ENCODE measurements around the gene TGIF2.

TGIF2 gene

DNA sequence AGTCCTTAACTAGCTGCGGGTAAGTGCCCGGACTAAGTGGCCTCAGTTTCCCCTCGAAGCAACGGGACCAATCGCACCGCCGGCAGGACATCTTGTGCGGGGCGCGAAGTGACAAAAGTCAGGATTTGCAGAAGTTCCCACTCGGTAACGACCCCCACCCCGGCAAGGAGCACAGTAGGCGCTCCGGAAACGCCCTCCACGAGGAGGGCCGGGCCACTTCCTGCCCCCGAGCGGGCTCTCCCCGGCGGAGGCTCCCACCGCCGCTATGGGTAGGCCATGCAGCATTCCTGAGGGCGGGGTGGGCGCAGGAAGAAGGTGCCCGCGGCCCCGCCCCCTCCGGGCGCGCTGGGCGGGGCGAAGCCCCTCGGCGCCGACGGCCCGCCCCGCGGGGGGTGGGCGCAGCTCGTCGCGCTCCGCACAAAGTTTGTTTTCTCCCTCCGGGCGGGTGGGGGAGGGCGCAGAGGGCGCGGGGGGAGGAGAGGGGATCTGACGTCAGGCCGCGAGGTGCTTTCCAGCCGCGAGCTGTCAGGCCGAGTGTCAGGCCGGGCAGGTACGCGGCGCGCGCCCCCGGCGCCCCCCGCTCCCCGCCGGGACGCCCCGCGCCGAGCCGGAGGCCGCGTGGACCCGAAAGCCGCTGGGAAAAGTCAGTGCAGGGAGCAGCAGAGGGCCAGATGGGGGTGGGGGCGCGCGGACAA is at the start of gene TGIF2:
TGIF2 (plus strand) TSS at position 495 of the 695 bp plus-strand sequence. CDS start 5,178 bp downstream, outside the sequence.
- peak; percentile 87 for DNase-seq

DNA sequence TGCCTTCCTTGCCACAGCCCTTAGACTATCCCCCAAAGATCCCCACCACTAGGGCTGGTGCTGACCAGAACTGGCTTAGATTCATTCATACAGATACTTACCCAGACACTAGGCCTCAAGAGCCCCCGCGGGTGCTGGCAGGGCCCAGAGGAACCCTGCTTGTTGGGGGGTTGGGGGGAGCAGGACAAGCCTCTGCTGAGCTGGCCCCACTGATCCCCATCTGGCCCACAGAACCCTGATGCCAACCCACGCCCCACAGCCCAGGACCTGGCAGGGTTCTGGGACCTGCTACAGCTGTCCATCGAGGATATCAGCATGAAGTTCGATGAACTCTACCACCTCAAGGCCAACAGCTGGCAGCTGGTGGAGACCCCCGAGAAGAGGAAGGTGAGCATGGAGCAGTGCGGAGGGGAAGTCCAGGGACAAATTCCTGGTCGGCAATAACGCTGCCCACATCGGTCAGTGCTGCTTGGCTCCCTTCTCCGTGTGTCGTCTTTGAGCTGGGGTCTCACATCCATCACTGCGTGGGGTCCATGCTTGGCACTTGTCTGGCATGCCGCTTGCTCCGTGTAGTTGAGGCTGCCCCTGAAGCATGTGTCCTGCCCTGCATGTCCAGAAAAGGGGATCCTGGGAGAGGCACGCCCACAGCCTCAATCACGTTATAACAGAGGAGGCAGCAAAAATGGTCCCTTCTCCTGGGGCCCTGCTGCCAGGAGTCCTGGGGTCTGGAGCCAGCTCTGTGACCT is 47.6 kb upstream of the TGIF2 start:
- DNase-seq = no peak

DNA sequence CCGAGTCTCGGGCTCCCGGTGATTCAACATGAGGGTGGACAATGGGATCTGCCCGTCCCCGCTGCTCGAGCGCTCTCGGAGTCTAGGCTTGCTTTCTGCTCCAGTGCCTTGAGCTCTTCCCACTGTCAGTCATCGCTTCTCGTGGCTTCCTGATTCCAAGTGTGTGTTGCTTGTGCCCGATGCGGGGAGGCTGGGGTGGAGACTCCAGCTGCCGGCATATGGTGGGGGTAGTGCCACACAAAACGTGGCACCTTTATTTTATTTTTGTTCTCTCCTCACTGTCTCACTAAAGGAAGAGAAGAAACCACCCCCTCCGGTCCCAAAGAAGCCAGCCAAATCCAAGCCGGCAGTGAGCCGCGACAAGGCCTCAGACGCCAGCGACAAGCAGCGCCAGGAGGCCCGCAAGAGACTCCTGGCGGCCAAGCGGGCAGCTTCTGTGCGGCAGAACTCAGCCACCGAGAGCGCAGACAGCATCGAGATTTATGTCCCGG is 46.8 kb upstream of the TGIF2 start:
- DNase-seq = no peak

DNA sequence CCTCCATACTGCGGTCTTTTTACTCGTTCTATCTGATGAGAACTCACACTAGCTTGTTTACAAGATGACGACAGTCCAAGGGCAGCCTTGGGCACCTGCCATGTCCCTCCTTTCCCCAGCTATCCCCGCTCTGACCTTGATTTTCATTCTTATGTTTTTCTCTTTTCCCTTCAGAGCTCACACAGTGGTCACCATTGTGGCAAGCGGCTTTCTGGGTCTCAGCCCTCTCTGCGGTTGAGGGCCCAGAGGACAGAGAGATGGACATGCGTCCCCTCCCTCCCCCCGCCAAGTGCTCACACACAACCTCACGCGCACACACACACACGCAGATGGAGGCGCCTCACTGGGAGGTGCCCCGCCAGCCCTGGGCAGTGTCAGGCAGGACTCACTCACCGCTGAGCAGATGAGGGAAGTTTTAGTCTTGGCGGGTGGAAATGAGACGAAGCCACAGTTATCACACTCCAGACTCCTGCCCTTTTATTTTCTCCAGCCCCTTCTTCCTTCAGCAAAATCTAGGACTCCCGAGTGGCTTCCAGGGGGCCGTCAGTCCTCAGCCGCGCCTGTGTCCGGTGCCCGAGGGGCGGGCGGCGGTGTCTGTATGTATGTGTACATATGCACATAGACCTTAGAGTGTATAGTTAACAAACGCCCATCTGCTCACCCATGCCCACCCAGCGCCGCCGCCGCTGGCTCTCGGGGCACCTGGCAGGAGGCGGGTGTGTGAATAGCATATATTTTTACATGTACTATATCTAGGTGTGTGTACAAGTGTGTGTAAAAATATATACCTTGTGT is 45.9 kb upstream of the TGIF2 start:
- no peak for DNase-seq

DNA sequence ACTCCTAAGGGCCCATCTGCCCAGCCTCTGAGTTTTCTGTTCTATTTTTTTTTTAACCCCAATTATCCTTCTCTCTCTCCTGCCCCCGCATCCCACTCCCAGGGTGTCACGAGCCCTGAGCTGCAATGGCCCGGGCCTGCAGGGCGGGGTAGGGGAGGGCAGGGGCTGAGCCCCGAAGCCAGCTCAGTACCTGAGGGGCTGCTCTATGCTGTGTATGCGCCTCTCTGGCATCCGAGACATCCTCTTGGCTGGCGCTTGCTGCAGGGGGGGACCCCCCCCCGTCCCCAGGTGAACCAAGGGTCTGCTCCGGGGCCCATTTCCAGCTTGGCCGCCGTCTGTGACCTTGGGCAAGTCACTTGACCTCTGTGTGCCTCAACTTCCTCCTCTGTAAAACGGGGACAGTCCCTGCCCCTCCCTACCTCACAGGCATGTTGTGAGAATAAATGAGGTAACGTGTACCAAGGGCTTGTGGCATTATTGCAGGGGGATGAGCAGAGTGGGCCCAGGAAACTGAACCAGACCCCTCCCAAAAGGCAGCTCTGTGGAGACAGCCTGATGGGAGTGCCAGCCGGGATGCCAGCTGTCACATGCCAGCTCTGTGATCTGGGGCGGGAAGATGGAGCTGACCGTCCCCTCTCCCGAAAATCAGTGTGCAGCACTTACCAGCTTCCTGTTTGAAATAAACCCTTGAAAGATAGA is 45.1 kb upstream of the TGIF2 start:
- DNase-seq = no peak

DNA sequence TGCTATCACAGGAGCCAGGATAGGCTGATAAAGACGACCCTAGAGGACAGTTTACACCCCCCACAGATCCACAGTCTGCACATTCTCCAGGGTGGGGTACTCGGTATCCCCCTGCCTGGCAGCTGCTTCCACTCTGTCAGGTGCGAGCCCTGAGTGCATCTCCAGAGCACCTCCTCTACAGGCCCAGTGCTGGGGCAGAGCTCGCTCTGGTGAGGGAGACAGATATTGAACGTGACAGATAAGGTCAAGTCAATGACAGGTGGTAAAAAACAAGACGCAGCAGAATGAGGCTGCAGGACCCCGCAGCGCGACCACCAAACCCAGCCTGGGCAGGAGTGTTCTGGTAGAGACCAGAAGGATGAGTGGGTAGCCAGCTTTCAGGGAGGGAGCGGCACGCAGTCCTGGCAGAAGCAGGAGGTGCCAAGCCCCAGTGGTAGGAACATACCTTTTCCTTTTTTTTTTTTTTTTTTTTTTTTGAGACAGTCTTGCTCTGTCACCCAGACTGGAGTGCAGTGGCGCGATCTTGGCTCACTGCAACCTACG is 44.5 kb upstream of the TGIF2 start:
- no peak for DNase-seq

DNA sequence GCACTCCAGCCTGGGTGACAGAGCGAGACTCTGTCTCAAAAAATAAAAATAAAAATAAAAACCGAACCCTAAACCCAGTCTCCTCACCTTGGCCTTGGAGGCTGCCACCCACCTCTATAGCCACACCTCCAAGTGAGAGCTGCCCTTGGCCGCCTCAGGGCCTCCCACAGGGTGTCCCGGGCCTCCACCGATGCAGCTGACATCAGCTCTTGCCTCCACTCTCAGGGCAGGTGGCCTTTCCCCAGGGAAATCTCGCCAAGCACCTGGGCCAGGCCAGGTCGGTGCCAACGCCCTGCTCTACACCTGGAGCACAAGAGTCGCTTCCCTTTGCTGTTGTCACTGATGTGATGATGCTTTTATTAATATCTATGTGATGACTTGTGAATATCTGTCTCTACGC is 41.0 kb upstream of the TGIF2 start:
- no peak for DNase-seq

DNA sequence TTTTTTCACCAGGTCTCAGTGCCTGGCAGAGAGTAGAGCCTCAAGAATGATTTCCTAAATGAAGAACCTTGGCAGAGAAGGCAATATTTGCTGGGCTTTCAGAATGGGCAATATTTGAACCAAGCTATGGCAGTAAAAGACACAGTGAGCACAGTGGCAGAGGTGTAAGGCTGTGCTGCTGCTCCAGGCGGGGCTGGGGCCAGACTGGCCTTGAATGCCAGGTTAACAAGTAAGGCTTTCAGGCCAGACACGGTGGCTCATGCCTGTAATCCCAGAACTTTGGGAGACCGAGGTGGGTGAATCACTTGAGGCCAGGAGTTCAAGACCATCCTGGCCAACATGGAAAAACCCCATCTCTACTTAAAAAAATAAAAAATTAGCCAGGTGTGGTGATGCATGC is 40.6 kb upstream of the TGIF2 start:
- no peak for DNase-seq

DNA sequence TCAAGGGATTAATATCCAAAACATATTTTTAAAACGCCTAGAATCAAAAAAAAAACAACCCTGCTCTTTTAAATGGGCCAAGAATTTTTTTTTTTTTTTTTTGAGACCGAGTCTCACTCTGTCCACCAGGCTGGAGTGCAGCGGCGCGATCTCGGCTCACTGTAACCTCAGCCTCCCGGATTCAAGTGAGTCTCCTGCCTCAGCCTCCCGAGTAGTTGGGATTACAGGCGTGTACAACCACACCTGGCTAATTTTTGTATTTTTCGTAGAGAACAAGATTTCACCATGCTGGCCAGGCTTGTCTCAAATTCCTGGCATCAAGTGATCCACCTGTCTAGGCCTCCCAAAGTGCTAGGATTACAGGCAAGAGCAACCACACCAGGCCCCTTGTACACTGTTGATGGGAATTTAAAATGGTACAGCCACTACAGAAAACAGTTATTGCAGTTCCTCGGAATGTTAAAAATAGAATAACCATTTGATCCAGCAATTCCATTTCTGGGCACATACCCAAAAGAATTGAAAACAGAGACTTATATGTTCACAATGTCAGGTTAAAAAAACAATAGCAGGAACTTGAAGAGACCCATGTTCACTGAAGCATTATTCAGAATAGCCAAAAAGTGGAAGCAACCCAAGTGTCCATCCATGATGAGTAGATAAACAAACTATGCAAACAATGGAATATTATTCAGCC is 35.2 kb upstream of the TGIF2 start:
- no peak for DNase-seq

DNA sequence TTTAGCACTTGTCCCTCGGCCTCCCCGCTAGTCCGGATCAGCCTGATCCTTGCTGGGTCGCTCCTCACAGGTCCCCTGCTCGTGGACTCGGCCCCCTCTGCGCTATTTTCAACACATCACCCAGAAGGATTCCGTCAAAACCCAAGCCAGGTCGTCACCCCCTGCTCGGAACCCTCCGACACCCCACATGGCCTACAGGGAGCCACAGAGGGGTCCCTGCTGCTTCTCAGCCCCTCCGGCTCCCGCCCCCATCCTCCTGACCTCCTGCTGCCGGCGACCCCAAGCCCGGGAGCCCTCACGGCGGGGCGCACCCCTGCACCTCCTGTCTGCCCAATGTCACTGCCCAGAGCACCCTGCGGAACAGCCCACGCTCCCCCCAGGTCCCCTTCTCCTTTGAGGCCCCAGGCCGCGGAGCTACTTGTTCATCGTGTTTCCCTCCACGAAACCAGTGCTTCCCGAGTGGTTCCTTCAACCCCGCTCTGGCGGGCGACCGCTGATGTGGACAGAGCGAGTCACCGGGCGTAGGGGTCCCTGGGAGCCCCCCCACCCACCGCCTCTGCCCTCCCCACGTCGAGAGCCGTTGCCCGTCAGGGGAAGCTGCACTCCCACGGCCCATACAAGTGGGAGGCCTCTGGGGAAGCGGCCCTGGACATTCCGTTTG is 32.7 kb upstream of the TGIF2 start:
- DNase-seq = no peak

DNA sequence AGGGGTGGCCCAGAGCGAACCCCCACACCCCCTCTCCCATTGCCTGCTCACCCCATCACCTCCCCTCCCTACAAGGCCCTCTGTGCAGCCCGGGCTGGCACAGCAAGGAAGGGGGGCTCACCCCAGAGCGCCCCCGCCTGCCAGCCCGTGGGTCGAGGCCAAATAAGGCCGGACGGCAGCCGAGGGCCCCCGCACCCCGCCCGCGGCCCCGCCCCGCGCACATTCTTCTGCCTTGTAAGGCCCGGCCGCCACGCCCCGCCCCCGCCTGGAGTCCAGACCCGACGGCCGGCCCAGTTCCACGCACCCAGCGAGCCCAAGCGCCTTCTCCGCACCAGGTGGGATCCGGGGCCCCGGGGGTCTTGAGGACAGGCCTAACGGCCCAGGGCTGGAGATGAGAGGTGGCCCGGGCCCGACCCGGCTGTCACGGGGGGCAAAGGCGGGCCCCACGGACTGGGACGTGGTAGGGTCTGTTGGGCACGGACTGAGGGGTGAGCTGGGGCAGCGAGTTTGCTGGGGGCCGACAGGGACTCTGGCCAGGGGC is 32.1 kb upstream of the TGIF2 start, which contains the start of gene MYL9:
MYL9 (plus strand) TSS at position 293 of the 541 bp plus-strand sequence. CDS start 3,366 bp downstream, outside the sequence.
- DNase-seq = no peak

DNA sequence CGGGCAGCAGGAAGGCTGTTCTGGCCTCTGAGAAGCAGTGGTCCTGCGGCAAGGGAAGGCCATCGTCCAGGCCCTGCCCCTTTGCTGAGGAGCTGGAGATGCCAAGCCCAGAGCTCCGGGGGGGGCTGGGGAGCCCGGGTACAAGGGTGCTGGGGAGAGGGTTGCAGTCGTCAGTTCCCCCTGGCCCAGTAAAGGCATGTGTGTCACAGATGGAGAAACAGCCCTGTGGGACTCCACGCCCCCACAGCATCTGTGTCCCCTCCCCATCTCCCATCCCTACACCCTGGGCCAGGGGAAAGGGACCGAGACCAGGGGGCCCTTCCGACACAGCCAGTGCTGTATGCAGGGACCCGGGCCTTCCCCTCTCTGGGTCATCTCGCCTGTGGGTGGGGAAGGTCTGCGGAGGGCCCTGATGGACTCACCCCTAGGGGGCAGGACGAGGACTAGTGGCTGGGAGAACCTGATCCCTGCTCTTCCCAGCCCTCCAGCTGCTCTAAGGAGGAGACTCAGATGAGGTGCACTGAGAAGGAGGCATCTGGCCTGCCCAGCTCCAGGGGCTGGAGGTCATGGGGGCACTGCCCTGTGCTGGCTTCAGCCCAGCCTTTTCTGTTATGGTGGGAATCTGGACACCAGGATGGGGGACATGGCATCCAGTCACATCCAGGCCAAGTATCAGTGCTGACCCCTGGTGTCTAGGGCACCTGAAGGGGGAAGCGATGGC is 31.5 kb upstream of the TGIF2 start:
- DNase-seq = no peak

DNA sequence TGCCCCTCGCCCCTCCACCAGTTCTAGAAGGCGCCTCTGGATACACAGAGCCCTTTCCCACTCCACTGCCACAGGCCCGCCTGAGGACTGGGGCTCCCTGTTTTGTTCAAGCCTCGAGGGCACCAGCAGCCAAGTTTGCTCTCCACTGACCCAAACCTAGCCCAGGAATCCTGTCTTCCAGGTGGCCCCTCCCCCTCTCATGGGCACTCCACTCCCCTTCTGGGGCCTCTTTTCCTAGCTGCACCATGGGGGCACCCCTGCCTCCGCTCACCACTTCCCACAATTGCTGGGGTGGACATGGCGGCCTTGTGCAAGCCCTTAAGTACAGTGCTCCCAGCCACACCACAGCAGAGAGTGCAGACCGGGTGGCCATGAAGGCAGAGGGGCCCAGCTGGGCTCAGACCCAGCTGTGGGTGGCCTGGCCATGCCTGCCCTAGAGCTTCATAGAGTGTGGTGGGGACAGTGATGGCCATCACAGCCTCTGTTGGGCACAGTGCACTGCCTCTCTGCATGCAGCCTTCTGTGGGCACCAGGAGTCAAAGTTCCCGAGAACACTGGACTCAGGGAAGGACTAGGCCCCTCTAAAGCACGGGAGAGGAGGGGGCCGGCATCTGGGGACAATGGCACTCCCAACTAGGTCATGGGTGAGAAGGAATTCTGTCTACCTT is 30.7 kb upstream of the TGIF2 start:
- no peak for DNase-seq

DNA sequence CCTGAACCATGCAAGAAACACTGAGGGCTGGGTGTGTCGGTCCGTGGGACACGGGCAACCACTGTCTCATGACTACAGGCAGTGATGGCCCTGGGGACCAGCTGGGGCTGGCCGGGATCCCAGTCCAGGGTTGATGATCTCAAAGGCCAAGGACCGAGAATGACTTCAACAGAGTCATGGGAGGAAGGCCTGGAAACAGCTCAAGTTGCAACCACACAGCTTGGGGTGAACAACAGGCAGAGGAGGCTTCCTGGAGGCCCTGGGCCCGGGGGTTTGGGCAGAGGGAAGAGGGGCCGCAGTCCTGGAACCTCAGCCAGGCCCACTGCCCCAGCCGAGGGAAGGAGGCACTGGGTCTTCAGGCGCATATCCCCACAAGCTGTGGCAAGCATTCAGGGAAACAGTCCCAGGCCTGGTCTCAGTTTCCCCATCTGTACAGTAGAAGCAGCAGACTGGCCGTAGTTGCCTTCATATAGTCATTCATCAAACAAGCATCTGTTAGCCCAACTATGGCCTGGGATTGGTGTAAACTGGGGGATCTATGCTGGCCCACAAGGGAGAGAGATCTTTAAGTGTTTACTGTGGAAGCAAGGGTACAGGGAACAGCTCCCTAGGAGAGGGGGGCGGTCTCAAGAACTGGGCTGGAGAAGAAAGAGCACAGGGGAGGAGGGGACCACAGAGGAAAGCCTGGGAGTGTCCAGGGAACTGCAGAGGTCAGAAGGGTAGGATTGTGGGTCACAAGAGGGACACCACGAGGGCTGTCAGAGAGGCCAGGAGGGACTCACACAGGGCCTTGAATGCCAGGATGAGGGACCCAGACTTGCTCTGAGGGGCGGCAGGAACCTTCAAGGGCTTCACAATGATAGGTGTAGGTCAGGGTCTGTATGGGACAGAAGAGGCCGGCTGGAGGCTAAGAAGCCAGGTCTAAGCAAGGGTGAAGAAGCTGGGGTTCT is 29.9 kb upstream of the TGIF2 start:
- DNase-seq = no peak

DNA sequence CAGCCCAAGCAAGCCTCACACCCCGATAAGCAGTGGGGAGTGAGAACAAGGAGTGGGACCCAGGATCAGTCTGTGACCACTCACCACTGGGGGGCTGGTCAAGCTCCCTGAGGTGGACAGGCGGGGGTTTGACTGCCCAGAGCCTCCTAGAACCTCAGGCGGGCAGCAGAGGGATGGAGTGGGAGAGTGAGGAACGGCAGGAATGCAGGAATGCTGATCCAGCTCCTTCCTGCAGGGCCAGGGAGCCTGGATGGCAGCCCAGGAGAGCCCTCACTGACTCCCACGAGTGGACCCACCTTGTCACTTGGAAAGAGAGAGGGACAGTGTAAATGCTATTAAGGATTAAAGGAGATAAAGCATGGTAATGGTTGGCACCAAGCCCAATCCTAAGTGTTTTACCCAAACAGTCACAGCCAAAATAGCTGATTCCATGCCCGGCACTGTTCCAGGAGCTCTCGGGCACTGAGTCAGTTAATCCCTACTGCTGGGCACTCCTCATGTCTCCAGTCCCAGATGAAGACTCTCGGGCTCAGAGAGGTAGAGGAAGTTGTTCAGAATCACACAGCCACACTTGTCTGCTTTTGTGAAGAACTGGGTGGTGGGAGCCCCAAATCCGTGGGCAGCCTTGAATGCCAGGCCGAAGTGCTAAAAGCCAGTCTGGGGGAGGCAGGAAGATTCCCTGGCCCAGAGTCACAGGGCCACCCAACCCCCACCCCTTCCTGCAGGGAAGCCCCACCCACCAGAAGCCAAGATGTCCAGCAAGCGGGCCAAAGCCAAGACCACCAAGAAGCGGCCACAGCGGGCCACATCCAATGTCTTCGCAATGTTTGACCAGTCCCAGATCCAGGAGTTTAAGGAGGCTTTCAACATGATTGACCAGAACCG is 29.0 kb upstream of the TGIF2 start:
- no peak for DNase-seq

DNA sequence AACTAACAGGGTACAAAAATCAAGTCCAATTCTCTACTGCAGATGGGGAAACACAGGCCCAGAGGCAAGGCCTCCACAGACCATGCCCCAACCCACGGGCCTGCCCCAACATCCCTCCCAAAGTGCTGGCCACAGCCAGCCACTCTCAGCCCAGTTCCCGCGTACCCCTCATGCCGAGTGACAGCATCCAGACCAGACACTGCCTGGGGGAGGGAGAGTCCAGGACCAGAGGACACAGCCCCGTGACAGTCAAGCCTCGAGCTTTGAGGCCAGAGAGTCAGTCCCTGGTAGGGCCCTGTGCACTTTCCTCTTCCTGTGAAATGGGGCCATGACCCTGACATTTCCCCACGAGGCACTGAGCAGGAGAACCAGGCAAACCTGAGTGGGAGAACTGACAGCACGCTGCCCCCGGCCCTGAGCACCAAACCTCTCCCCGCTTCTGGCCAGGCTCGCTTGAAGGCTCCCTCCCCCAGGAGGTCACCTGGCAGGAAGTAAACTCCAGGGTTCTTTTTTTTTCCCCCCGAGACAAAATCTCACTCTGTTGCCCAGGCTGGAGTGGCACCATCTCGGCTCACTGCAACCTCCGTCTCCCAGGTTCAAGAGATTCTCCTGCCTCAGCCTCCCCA is 27.2 kb upstream of the TGIF2 start:
- no peak for DNase-seq
